Measurements from ENCODE around the gene SLC6A20. TPM values are rescaled to one million over a fixed set of nuclear protein-coding genes. Genes with fewer than 3 reads are reported as not detected.

The SLC6A20 gene
- total RNA-seq, 4 donors from 2014 or later = 0.04 to 0.32 (median 0.19) TPM; not detected in 1

DNA sequence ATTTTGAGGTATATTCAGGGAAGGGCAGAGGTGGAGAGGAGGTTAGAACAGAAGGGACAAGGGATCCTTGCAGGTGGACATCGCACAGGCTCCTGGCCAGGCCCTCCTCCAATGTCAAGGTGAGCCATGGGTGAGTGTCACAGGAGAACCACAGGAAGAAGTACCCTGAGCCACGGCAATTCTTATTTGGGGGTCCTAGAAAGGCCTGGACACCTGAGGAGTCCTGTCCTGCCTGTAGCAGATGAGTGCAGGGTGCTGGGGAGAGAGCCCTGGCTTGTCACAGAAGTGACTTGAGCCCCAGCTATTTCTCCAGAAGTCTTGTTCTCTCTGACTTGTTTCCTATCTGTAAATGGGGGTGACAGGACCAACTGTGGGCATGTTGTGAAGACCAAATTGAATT lies 4.3 kb downstream of the SLC6A20 start:
- Histone ChIP-seq H3K9me3 (peaks cover 0 to 4% (median 0%) of the 10 kb centered on the region in 3 donors), H3K27me3 (peaks cover 4 to 51% (median 10%) of the 10 kb centered on the region in 4 donors), H3K36me3 (no peaks in the 10 kb centered on the region), H3K27ac (no peak overlapping the region), H3K4me1 (peaks cover 5 to 15% (median 12%) of the 10 kb centered on the region in 3 donors), H3K4me3 (no peak overlapping the region)
- 82 to 89% methylated on average over 2 of the region's 2 CpGs for WGBS, 2 donors
- no peak for DNase-seq
- intact Hi-C loops (cut with DNase I) = no loop called here
- no peak for TF ChIP-seq POLR2A (IDR thresholded peaks at IDR 0.05)
- TF ChIP-seq, protein P1, sequence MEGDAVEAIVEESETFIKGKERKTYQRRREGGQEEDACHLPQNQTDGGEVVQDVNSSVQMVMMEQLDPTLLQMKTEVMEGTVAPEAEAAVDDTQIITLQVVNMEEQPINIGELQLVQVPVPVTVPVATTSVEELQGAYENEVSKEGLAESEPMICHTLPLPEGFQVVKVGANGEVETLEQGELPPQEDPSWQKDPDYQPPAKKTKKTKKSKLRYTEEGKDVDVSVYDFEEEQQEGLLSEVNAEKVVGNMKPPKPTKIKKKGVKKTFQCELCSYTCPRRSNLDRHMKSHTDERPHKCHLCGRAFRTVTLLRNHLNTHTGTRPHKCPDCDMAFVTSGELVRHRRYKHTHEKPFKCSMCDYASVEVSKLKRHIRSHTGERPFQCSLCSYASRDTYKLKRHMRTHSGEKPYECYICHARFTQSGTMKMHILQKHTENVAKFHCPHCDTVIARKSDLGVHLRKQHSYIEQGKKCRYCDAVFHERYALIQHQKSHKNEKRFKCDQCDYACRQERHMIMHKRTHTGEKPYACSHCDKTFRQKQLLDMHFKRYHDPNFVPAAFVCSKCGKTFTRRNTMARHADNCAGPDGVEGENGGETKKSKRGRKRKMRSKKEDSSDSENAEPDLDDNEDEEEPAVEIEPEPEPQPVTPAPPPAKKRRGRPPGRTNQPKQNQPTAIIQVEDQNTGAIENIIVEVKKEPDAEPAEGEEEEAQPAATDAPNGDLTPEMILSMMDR (IDR thresholded peaks at IDR 0.05) = no peak

DNA sequence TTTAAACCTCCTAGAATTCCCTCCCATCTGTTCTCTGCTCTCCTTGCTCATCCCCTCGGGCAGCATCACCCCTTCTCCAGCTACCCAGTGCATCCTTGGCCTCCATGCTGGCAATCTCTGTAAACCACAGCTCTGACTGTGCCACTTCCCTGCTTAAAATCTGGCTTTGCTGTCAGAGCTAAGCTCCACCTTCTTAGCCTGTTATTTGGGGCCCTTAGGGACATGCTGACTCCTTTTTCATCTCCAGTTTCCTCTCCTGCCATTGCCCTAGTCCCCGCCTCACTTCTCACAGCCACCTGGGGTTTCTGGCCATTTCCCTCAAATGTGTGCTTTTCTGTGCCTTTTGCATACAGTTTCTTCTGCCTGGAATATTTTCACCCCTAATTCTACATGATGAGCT lies 5.7 kb downstream of the SLC6A20 start:
- Histone ChIP-seq H3K4me1 (peaks cover 0 to 3% (median under 1%) of the 10 kb centered on the region in 3 donors), H3K36me3 (no peaks in the 10 kb centered on the region), H3K27ac (no peak overlapping the region), H3K4me3 (no peak overlapping the region), H3K27me3 (peaks cover 0 to 42% (median 2%) of the 10 kb centered on the region in 4 donors), H3K9me3 (peaks cover 0 to 4% (median 0%) of the 10 kb centered on the region in 3 donors)
- TF ChIP-seq POLR2A (IDR thresholded peaks at IDR 0.05) = no peak
- TF ChIP-seq, protein P1 (IDR thresholded peaks at IDR 0.05) = no peak
- WGBS, 2 donors = 65 to 76% methylated on average over 2 of the region's 2 CpGs
- DNase-seq = no peak
- intact Hi-C loops (cut with DNase I) = no loop called here

DNA sequence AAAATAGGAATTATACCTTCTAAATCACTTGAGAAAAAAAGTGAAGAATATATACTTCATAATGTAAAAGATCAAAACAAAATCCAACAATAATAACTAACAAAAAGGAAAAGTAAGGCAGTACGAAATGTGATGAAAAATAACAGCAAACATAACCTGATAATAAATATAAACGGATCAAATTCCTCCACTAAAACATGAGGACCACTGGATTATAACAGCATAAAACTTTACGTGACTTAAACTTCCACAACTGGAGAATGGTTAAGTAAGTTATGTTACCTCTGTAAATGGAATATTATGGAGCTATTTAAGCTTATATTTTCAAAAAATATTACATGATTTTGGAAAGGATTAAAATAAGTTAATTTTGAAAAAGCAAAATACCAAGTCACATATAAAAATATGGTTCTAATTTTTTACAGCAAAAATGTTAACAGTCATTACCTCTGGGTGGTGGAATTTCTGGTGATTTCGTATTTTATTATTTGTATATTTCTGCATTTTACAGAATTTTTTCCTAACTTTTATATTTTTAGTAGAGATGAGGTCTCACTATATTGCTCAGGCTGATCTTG lies 7.0 kb downstream of the SLC6A20 start:
- H3K4me3 ChIP-seq = no peak overlapping the region
- H3K27ac ChIP-seq = no peak overlapping the region
- no peaks in the 10 kb centered on the region for H3K4me1 ChIP-seq
- peaks cover 0 to 4% (median 0%) of the 10 kb centered on the region in 3 donors for H3K9me3 ChIP-seq
- H3K27me3 ChIP-seq = peaks cover 0 to 29% (median 0%) of the 10 kb centered on the region in 4 donors
- DNase-seq = no peak
- WGBS, 2 donors = 77 to 79% methylated on average over 4 of the region's 4 CpGs
- TF ChIP-seq, protein P1 (IDR thresholded peaks at IDR 0.05) = no peak
- TF ChIP-seq POLR2A (IDR thresholded peaks at IDR 0.05) = no peak
- no peaks in the 10 kb centered on the region for H3K36me3 ChIP-seq
- intact Hi-C loops (cut with DNase I) = no loop called here

DNA sequence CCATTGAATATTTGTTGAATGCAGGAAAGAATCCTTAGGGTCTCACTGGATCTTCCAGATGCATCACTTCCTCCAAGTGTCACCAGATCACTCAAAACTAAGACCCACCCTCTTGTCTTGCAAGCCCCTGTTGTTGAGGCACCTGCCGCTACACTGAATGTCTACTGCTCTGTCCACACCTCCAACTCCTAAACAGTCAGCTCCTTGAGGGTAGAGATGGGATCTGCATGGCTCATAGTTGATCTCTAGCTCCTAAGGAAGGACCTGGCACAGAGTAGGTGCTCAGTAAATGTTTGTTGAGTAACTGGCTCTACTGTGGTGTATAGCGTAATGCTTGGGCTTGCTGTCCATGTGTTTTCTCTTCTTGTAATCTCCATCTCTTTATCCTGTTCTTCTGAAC lies 8.8 kb downstream of the SLC6A20 start:
- DNase-seq = no peak
- intact Hi-C loops (cut with DNase I) = no loop called here
- TF ChIP-seq, protein P1 (IDR thresholded peaks at IDR 0.05) = no peak
- TF ChIP-seq POLR2A (IDR thresholded peaks at IDR 0.05) = no peak
- Histone ChIP-seq H3K9me3 (peaks cover 0 to 4% (median 0%) of the 10 kb centered on the region in 3 donors), H3K4me1 (no peaks in the 10 kb centered on the region), H3K27me3 (peaks cover 0 to 14% (median 0%) of the 10 kb centered on the region in 4 donors), H3K4me3 (no peak overlapping the region), H3K27ac (no peak overlapping the region), H3K36me3 (no peaks in the 10 kb centered on the region)
- WGBS, 2 donors = 90 to 100% methylated on average over 2 of the region's 2 CpGs

DNA sequence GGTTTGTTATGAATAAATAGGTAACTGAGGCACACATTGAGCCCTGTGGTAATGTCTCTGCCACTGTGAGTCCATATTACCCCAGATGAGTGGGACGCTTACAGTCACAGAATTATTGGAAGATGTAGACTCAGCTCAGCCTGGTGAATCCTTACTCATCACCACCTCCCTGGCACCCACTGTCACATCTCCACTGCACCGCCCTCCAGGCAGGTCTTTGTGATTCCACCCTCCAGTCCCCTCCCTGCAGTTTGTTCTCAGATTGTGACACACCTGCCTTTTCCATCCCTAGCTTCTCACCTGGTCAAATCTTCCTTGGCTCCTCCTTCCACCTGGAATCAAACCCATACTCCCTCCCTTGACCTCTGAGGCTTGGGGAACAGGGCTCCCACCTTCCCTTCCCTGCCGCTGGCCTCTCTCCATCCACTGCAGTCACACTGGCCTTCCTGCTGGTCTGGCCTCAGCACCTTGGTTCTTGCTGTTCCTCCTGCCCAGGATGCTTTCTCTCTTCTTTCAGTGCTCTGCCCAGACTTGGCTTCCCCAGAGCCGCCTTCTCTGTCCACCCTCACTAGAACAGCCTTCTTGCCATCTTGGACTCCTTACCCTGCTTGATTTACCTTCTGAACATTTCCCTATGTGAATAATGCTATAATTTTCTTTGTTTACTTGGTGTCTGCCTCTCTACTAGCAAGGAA lies 9.4 kb downstream of the SLC6A20 start:
- 81 to 87% methylated on average over 4 of the region's 4 CpGs for WGBS, 2 donors
- Histone ChIP-seq H3K27me3 (peaks cover 0 to 8% (median 0%) of the 10 kb centered on the region in 4 donors), H3K4me3 (no peak overlapping the region), H3K4me1 (no peaks in the 10 kb centered on the region), H3K9me3 (peaks cover 0 to 4% (median 0%) of the 10 kb centered on the region in 3 donors), H3K36me3 (no peaks in the 10 kb centered on the region), H3K27ac (no peak overlapping the region)
- intact Hi-C loops (cut with DNase I) = no loop called here
- DNase-seq = no peak
- TF ChIP-seq, protein P1 (IDR thresholded peaks at IDR 0.05) = no peak
- no peak for TF ChIP-seq POLR2A (IDR thresholded peaks at IDR 0.05)
